WTC11 (cell line): ENCODE data around the gene CACHD1.

ENCODE experiments used
- CTCF ChIP-seq: fragments of 200-600 bp; IDR thresholded peaks from 2 replicates; pipeline ENCODE4 v1.8.0; 2022; ENCODE audit warnings: antibody characterized with exemption
- E2F1 ChIP-seq: sonication (generic); formaldehyde crosslinking; IDR thresholded peaks from 2 replicates; pipeline ENCODE4 v1.8.0; 2022; ENCODE audit warnings: mild to moderate bottlenecking, missing genetic modification reagents
- ESRRA ChIP-seq: sonication (generic); formaldehyde crosslinking; IDR thresholded peaks from 2 replicates; pipeline ENCODE4 v1.8.1; 2022; ENCODE audit warnings: mild to moderate bottlenecking, missing genetic modification reagents, borderline replicate concordance
- FOXP4 ChIP-seq: sonication (generic); formaldehyde crosslinking; IDR thresholded peaks from 2 replicates; pipeline ENCODE4 v1.8.0; 2022; ENCODE audit warnings: mild to moderate bottlenecking, missing genetic modification reagents
- MXD4 ChIP-seq: fragments of 250-450 bp; sonication (Bioruptor Pico); IDR thresholded peaks from 2 replicates; pipeline ENCODE4 v1.8.0; 2021; ENCODE audit warnings: mild to moderate bottlenecking, moderate library complexity, borderline replicate concordance
- PRDM15 ChIP-seq: sonication (generic); formaldehyde crosslinking; IDR thresholded peaks from 2 replicates; pipeline ENCODE4 v1.8.0; 2022; ENCODE audit warnings: missing genetic modification reagents
- ZNF121 ChIP-seq: sonication (generic); formaldehyde crosslinking; IDR thresholded peaks from 2 replicates; pipeline ENCODE4 v1.8.0; 2023; ENCODE audit warnings: missing genetic modification reagents
- ZNF512 ChIP-seq: sonication (generic); formaldehyde crosslinking; IDR thresholded peaks from 2 replicates; pipeline ENCODE4 v1.8.1; 2022; ENCODE audit warnings: missing genetic modification reagents, borderline replicate concordance
- ZSCAN18 ChIP-seq: fragments of 250-450 bp; sonication (Bioruptor Pico); IDR thresholded peaks from 2 replicates; pipeline ENCODE4 v2.1.2; 2022; ENCODE audit warnings: mild to moderate bottlenecking, moderate library complexity

GRCh38 chr1:64423526-64423925 lies 46.4 kb upstream of the CACHD1 start:
- TF ChIP-seq E2F1 (CRISPR knock-in tag), result no peak
- no peak for TF ChIP-seq FOXP4
- no peak for TF ChIP-seq ZSCAN18 (CRISPR knock-in tag)
- TF ChIP-seq ZNF512 (CRISPR knock-in tag), result no peak
- TF ChIP-seq CTCF, result no peak
- TF ChIP-seq ZNF121 (CRISPR knock-in tag), result no peak
- no peak for TF ChIP-seq ESRRA (CRISPR knock-in tag)
- no peak for TF ChIP-seq PRDM15 (CRISPR knock-in tag)
- no peak for TF ChIP-seq MXD4 (CRISPR knock-in tag)
